ENCODE data around the gene FBXO21.
"Not testable (repeated sequence)": the region's sequence is repeated elsewhere in the genome, so short reads cannot be mapped to it uniquely, and the experiment has no call there.

Gene FBXO21

GRCh38 chr12:117130801-117131200 lies 59.5 kb downstream of the FBXO21 start:
- no peak for DNase-seq

GRCh38 chr12:117129391-117129790 lies 60.9 kb downstream of the FBXO21 start:
- no peak for DNase-seq

- no peak for DNase-seq
These were observed 62.1 kb downstream of the FBXO21 start for GRCh38 chr12:117127933-117128823.

GRCh38 chr12:117126335-117126734 lies 63.9 kb downstream of the FBXO21 start:
- no peak for DNase-seq

- DNase-seq, result no peak
These were observed 64.5 kb downstream of the FBXO21 start for GRCh38 chr12:117125767-117126166.

- no peak for DNase-seq
These were observed 65.0 kb downstream of the FBXO21 start for GRCh38 chr12:117125272-117125613.

- DNase-seq, result no peak
These were observed 65.6 kb downstream of the FBXO21 start for GRCh38 chr12:117124421-117125271.

- no peak for DNase-seq
These were observed 68.8 kb downstream of the FBXO21 start for GRCh38 chr12:117121441-117121840.

- DNase-seq, result no peak
These were observed 69.5 kb downstream of the FBXO21 start for GRCh38 chr12:117120787-117121186.

- DNase-seq, result no peak
These were observed 70.6 kb downstream of the FBXO21 start for GRCh38 chr12:117119592-117120198.

GRCh38 chr12:117118838-117119591 lies 71.3 kb downstream of the FBXO21 start:
- DNase-seq, result no peak

GRCh38 chr12:117114784-117115183 lies 75.5 kb downstream of the FBXO21 start:
- DNase-seq, result no peak

GRCh38 chr12:117113231-117113630 lies 77.0 kb downstream of the FBXO21 start:
- no peak for DNase-seq

- DNase-seq, result no peak
These were observed 78.3 kb downstream of the FBXO21 start for GRCh38 chr12:117111821-117112595.

GRCh38 chr12:117111386-117111785 lies 78.9 kb downstream of the FBXO21 start:
- DNase-seq, result no peak

GRCh38 chr12:117109943-117110635 lies 80.2 kb downstream of the FBXO21 start:
- DNase-seq, result no peak

- no peak for DNase-seq
These were observed 84.4 kb downstream of the FBXO21 start for GRCh38 chr12:117105902-117106301.

- not testable (repeated sequence) for DNase-seq
These were observed 86.3 kb downstream of the FBXO21 start for GRCh38 chr12:117104003-117104402.

GRCh38 chr12:117102800-117103181 lies 87.5 kb downstream of the FBXO21 start:
- DNase-seq, result no peak

GRCh38 chr12:117101953-117102799 lies 88.1 kb downstream of the FBXO21 start:
- no peak for DNase-seq

All from midbrain (tissue), 1 donor.